GM19455 (cell line): ENCODE data around the gene SMYD1.

Source experiments
- ATAC-seq: cut with Tn5 transposase; IDR thresholded peaks from one replicate; pipeline ENCODE4 v1.9.1; 2021; ENCODE audit not compliant: unreplicated experiment

Gene SMYD1

DNA sequence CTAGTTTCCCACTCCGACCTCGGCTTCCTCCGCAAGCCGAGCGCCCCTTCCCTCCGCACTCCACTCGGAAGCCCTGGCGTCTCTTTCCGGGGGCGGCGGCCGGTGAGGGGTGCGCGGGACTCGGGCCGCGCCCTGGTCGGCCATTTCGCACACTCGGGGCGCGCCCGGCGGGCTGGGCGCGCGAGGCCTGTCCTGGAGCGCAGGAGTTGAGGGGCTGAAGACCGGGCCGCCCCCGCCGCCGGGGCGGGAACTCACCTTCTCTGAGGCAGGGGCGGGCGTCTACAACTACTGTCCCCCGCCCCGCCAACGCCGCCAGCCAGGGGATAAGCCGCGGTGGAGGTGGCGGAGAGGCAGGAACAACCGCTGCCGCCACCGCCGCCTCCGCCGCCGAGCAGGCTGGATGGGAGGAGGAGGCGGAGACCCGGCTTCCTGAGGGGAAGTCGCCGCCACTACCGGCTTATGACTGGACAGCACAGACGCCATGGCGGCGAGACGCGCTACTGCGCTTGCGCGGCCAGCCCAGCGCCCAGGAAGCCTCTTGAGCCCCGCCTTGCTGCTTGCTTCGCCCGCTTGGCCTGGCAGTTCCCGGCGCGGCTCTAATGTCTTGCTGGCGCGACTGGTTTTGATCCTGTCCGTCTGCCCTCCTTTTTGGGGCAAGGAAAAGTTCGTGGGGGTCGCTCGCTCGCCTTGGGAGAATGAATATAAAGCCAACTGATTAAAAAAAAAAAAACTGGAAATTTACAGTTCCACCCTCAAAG is 12.1 kb upstream of the SMYD1 start, which contains the start of gene KRCC1:
KRCC1 (minus strand) TSS at position 413 of the 758 bp plus-strand sequence. CDS start 27,220 bp downstream, outside the sequence.
- peak; percentile 96 for ATAC-seq

DNA sequence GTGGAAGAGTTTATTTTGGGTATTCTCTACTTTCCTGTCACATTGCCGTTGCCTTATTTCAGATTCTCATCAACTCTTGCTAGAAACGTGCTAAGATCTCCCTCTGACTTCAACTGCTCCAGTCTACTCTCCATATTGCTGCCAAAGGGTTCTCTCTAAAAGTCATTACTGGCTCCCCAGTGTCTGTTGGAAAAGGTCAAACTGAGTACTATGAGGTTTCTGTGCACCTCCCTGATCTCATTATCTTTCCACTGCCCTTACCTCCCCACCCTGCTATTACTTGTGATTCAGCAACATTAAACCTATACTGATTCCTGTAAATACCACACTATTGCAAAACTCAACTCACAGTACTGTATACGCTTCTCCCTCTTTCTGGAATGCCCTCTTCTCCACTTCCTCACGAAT is 10.2 kb upstream of the SMYD1 start:
- ATAC-seq, result no peak

DNA sequence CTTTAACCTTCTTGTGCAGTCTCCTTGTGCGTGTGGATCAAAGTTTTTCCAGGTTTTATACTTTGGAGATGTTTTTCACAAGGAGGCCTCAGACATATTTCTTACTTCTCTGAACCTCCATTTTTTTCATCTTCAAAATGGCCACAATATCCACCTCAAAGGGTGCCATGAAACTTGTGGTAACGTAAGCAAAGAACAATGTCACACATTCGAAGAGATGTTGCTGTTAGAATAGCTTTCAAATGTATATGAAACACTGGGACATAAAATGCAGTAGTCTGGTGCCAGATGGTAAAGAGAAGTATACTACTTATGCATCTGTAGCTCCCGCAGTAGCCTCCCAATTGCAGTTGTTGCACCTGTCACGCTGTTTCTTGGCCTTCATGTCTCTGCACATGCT is 9.4 kb upstream of the SMYD1 start:
- ATAC-seq, result no peak

DNA sequence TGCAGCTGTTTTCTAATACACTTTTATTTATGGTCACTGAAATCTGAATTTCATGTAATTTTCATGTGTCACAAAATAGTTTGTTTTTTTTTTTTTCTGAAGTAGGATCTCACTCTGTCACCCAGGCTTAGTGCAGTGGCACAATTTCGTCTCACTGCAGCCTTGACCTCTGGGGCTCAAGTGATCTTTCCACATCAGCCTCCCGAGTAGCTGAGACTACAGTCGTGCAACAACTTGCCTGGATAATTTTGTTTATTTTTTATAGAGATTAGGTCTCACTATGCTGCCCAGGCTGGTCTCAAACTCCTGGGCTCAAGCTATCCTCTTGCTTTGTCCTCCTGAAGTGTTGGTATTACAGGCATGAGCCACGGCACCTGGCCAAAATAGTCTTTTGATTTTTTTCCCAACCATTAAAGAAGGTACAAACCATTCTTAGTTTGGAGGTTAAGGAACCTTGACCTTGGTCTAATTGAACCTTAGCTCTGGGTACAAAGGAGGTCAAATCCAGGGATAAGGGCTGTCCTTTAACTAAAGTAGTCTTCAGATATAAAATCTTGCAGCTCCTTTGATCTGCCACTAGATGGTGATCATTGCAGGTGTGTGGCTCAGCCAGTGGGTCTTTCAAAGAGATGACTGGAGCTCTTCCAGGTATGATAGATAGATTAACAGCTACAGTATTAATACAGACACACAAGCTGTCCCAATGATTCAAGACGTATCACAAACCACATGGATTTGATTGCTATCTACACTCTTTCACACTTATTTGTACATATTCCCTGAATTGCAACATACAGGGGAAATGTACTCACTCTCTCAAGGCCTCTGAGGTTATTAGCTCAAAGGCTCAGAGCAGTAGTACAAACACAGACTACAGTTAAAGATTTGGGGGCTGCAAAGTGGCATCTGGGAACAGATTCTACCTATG is 7.4 kb upstream of the SMYD1 start:
- no peak for ATAC-seq

DNA sequence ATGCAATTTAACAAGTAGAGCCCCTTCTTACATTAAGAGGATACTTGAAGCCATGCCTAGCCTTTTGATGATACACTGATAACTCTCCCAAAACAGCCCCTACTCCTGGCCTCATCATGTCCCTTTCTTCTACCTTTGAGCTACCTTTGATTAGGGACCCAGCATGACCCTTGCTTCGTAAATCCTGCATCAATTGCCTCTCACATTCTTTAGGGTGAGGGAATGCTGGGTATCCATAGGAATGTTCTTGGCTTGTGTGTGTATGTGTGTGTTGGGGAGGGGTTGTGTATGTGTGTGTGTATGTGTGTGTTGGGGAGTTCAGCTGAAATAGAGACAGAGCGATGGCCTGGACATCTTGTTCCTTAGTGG is 6.7 kb upstream of the SMYD1 start:
- no peak for ATAC-seq

- no peak for ATAC-seq
Observed at GRCh38 chr2:88061295-88061694, 6.3 kb upstream of the SMYD1 start.

GRCh38 chr2:88066543-88066942 is 1.1 kb upstream of the SMYD1 start:
- ATAC-seq, result no peak

DNA sequence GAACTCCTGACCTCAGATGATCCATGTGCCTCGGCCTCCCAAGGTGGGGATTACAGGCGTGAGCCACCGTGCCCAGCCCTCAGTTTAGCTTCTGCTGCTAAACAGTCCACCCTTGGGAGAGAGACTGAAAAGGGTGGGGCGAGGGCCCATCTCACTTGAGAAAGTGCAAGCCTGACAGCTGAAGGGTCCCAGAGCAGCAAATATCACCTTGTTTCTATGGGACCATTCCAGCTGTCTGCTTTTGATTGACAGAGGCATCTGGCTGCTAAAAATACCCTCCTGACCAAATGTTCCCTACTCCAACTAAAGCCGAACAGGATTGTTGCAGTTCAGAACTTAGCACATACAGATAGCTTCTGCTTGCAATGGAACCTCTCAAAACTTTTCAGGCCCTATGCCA is 436 bp upstream of the SMYD1 start:
- ATAC-seq, result no peak

GRCh38 chr2:88068044-88068443 is 419 bp downstream of the SMYD1 start:
- ATAC-seq, result no peak

DNA sequence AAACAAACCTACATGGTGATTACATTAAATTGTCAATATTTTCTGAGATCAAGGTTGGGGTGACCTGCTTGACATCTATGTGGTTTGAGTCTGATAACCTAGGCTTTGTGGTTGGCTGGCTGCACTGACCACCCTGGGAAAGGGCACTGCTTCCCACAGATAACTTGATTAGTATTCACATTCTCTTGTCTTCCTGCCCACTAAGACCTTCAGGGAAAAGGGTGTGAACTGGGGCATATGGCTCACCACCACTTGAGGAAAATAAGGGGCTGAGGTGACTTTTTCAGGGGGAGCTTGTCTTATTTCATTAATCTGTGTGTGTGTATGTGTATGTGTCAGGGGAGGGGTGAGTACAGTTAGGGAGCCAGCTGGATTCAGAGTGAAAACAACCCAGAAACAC is 1.5 kb downstream of the SMYD1 start:
- no peak for ATAC-seq

DNA sequence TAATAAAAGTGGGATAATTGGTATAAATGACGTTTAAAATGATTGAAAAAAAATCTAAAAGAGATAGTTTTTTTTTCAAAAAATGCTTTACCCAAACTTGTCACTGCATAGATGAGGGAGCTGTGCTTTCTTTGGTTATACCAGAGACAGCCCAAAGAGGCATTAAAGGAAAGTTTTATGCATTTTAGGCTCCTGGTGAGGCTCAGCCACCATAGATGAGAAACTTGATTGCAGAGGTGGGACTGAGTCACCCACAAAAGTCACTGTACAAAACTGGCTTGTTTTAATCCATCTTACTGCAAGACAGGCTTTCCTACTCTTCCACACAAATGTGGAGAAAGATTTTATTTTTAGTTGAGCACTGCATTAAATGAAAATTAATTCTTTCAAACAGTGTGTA is 2.4 kb downstream of the SMYD1 start:
- no peak for ATAC-seq

DNA sequence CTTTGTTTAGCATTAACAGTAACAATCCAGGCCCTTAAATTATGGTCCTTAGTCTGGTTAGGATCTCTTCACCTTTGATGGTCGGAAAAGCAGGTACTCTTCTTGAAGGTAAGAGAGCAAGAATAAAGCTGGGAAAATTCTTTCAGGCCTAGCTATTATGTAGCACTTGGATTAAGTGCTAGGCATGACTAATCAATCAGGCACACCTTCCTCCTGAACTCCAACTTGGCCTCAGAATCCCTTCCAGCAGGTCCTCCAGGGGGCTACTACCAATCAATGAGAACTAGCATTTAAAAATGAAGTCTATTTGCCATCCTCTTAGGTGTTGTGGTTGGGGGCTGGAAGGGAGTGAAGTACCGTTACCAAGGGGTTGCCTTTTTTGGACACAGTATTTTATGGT is 3.7 kb downstream of the SMYD1 start:
- no peak for ATAC-seq

GRCh38 chr2:88074150-88074549 is 6.5 kb downstream of the SMYD1 start:
- no peak for ATAC-seq

- ATAC-seq, result no peak
Observed at GRCh38 chr2:88074854-88075292, 7.2 kb downstream of the SMYD1 start.

- ATAC-seq, result no peak
Observed at GRCh38 chr2:88077080-88077479, 9.5 kb downstream of the SMYD1 start.

DNA sequence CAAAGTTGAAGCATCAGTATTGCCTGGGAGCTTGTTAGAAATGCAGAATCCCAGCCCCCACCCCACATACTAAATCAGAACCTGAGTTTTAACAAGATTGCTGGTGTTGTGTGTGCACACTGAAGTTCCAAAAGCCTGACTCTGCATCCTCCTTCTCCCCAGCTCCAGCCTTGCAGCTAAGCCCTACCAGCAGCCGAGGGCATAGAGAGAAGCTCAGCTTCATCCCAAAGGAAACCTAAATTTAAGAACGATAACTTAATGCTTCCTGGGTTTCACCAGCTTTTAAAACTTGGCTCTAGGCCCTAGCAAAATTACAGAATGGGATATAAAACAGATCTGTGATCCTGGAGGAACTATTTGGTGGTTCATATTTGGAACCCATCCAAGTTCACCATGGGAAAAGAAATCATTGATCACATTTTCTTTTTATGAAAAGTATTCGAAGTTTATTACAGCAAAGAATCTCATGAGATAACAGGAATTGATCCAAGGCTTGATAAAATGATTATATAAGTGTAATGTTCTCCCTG is 11.1 kb downstream of the SMYD1 start:
- no peak for ATAC-seq

- no peak for ATAC-seq
Observed at GRCh38 chr2:88080545-88080944, 12.9 kb downstream of the SMYD1 start.

GRCh38 chr2:88081924-88082608 is 14.4 kb downstream of the SMYD1 start:
- ATAC-seq, result no peak

DNA sequence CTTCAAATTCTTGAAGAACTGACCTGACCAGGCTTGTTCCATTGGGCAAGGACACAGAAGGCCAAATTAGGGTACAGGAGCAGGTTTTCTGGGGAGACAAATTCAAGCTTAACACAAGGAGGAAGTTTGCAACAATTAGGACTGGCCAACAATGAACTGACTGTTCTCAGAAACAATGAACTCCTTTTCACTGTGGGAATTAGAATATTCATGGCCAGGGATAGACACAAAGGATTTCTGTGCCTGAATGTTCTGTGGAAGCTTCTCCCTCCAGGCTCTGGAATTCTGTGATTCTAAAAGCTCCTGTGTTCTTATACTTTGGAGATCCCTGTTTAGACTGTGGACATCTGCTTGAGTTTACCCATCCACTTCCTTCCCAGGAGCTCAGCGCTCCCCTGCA is 15.2 kb downstream of the SMYD1 start:
- no peak for ATAC-seq

DNA sequence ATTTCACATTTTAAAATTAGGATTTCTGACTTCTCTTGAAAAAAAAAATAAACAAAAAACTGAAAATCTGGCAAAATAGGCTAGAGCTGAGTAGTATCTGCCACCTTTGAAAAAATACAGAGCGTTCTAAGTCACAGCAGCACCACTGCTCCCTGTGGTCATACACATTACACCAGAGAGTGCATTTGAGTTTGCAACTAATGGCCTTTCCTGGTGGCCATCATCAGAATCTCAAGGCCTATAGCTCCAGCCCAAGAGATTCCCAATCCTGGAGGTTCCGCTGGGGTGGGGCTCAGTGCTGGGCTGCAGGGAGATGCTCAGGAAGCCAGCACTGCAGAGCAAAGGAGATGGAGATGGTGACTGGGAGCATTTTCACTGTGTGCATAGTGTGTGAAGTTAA is 17.5 kb downstream of the SMYD1 start:
- ATAC-seq, result no peak

DNA sequence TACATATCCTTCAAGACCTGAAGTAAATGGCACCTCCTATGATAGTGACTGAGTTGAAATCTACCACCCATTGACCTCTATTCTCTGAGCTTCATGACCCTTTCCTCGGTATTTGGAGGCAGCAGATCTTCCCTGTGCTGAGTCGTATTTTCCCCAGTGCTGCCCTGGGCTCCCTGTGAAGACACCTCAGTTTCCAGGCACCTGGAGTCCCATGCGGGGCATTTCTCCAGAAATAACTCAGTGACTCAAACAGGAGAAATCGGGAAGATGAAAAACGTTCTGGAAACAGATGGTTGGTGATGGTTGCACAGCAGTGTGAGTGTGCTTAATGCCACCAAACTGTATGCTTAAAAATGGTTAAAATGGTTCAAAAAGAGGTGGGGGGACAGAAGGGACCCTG is 18.0 kb downstream of the SMYD1 start:
- ATAC-seq, result no peak
